Heart right ventricle (tissue), 16 donors: ENCODE data around the gene ADCY5. TPM values are rescaled to one million over a fixed set of nuclear protein-coding genes. Genes with fewer than 3 reads are reported as not detected.

ENCODE experiments used
- ATAC-seq, 8 donors: fragments of 200-7000 bp; cut with Tn5 transposase; one replicate each; pipeline ENCODE4 v1.9.1; 2020; ENCODE audit warnings: mild to moderate bottlenecking in 8 of 8, moderate library complexity in 8 of 8, moderate number of reproducible peaks in 1 of 8
- DNase-seq, 2 donors: peaks; one replicate each; pipeline ENCODE4 v3.0.0-alpha.2; 2020
- H3K27ac ChIP-seq, 10 donors: fragments of 200-600 bp; sonication (generic) in 2 of 10; one replicate each; pipeline versions ENCODE4 v1.5.0 to v1.8.0; 2020 to 2022; ENCODE audit warnings: mild to moderate bottlenecking in 3 of 10
- H3K27me3 ChIP-seq, 7 donors: fragments of 200-600 bp; one replicate each; pipeline ENCODE4 v1.8.0; 2021 to 2022; ENCODE audit warnings: mild to moderate bottlenecking in 2 of 7
- H3K36me3 ChIP-seq, 9 donors: fragments of 200-600 bp; sonication (generic) in 1 of 9; one replicate each; pipeline versions ENCODE4 v1.5.0 to v1.8.0; 2020 to 2022; ENCODE audit warnings: mild to moderate bottlenecking in 2 of 9
- H3K4me1 ChIP-seq, 9 donors: fragments of 200-600 bp; sonication (generic) in 1 of 9; one replicate each; pipeline versions ENCODE4 v1.5.0 to v1.8.0; 2020 to 2022; ENCODE audit warnings: mild to moderate bottlenecking in 4 of 9
- H3K4me3 ChIP-seq, 10 donors: fragments of 200-600 bp; sonication (generic) in 2 of 10; one replicate each; pipeline versions ENCODE4 v1.5.0 to v1.8.0; 2020 to 2022; ENCODE audit warnings: mild to moderate bottlenecking in 7 of 10, moderate library complexity in 2 of 10
- H3K9me3 ChIP-seq, 11 donors: fragments of 200-600 bp in 10 of 11; sonication (generic) in 2 of 11; one replicate each; pipeline versions ENCODE4 v1.5.0 to v1.8.0; 2013 to 2022; ENCODE audit warnings: mild to moderate bottlenecking in 2 of 11, control low read depth in 1 of 11, moderate library complexity in 1 of 11
- WGBS, 2 donors: extraction: QIAGEN DNeasy Blood & Tissue Kit; methylation state at CpG; one replicate each; pipeline ENCODE4 v1.1.7; 2013; ENCODE audit warnings: inconsistent platforms in 1 of 2; 5-methylcytosine and 5-hydroxymethylcytosine counted together
- intact Hi-C, 10 donors: fragments of 100-400 bp; cut with DNase I; formaldehyde crosslinking; loops; one replicate each; pipeline versions ENCODE4 v1.11.1 to v1.14.2; 2022
- polyA plus RNA-seq, 2 donors: library from polyadenylated mRNA; stranded (reverse); fragments of 200-250 nt; gene quantifications; one replicate each; pipeline ENCODE4 v1.2.3, GENCODE V29; 2013
- total RNA-seq, 10 donors: library from RNA; stranded (reverse); fragmentation: NEBNext Ultra II Directional in 3 of 10; extraction: Animal tissue kit (Norgen Biotek cat#: 25700) in 3 of 10; gene quantifications; one replicate each; pipeline versions ENCODE4 v1.2.1 to v1.2.4, GENCODE V29; 2021 to 2023
- TF ChIP-seq, protein P1 (sequence below), 9 donors: fragments of 200-600 bp; sonication (generic) in 2 of 9; IDR thresholded peaks; one replicate each; pipeline versions ENCODE4 v1.5.0 to v1.8.0; 2021 to 2022; ENCODE audit warnings: antibody characterized with exemption in 9 of 9, mild to moderate bottlenecking in 5 of 9, moderate library complexity in 1 of 9
- donor health status: Arrhythmogenic right ventricular cardiomyopathy.
- donor health status: ischemic (EF 13 %, LVEDD 7.1; RV severe dilation, severe dysfunction).
- donor health status: healthy with polysubstance abuse.
- donor health status: DM: no; HTN: yes; CAD: no.
- donor health status: DM: no; HTN: no; CAD: no.
- donor health status: ischemic (EF 25% LVEDD 6.9; RV normal size, moderate dysfunction).
- donor health status: ischemic (EF 25% LVEDD 5.7; RV mildly dilated, moderate dysfunction).
- donor health status: healthy.
- donor health status: DM: yes; HTN: yes; CAD: no.
- donor health status: Ischemic cardiomyopathy.
- donor health status: ischemic (EF 35%, LVEDD 5.7; RV mildly dilated, moderate dysfunction).
- donor health status: nonischemic (EF 11% LVEDD 7.7; RV severe dilation, severe dysfunction).
- donor health status: DM: yes; HTN: yes; CAD: no.
- donor health status: PGD.
- donor health status: ischemic (EF 29% LVEDD 5.4; RV normal size, mild dysfunction).
- donor health status: nonischemic (EF 23%, LVEDD 6.1; RV moderate dilation, normal function).

Gene ADCY5
- total and polyA plus RNA-seq, 12 donors = 37.2 to 245 (median 198) TPM

DNA sequence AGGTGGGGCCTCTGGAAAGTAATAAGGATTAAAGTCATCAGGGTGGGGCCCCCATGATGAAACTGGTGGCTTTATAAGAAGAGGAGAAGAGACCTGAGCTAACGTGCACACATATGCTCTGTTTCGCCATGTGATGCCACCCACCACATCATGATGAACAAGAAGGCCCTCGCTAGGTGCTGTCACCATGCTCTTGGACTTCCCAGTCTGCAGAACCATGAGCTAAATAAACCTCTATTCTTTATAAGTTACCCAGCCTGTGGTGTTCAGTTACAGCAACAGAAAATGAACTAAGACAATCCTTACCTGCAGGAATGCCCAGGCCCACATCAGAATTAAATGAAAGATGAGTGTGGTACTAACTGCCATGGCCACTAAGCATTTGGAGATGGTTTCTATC is 79.8 kb downstream of the ADCY5 start:
- intact Hi-C loops = no loop called here
- TF ChIP-seq, protein P1, sequence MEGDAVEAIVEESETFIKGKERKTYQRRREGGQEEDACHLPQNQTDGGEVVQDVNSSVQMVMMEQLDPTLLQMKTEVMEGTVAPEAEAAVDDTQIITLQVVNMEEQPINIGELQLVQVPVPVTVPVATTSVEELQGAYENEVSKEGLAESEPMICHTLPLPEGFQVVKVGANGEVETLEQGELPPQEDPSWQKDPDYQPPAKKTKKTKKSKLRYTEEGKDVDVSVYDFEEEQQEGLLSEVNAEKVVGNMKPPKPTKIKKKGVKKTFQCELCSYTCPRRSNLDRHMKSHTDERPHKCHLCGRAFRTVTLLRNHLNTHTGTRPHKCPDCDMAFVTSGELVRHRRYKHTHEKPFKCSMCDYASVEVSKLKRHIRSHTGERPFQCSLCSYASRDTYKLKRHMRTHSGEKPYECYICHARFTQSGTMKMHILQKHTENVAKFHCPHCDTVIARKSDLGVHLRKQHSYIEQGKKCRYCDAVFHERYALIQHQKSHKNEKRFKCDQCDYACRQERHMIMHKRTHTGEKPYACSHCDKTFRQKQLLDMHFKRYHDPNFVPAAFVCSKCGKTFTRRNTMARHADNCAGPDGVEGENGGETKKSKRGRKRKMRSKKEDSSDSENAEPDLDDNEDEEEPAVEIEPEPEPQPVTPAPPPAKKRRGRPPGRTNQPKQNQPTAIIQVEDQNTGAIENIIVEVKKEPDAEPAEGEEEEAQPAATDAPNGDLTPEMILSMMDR (IDR thresholded peaks at IDR 0.05) = no peak
- H3K36me3 ChIP-seq = peaks cover 0 to 4% (median 0%) of the 10 kb centered on the region in 9 donors
- ATAC-seq = no peak
- peak overlapping the region in 5 of 10 donors; percentile 19 to 89 (median 65) for H3K27ac ChIP-seq
- H3K4me1 ChIP-seq = peaks cover 18 to 92% (median 49%) of the 10 kb centered on the region in 9 donors
- no peaks in the 10 kb centered on the region for H3K27me3 ChIP-seq
- DNase-seq = no peak
- no peak overlapping the region for H3K4me3 ChIP-seq
- H3K9me3 ChIP-seq = peaks cover 0 to 9% (median 0%) of the 10 kb centered on the region in 11 donors
- WGBS, 2 donors = 98% methylated on average over 3 of the region's 3 CpGs

DNA sequence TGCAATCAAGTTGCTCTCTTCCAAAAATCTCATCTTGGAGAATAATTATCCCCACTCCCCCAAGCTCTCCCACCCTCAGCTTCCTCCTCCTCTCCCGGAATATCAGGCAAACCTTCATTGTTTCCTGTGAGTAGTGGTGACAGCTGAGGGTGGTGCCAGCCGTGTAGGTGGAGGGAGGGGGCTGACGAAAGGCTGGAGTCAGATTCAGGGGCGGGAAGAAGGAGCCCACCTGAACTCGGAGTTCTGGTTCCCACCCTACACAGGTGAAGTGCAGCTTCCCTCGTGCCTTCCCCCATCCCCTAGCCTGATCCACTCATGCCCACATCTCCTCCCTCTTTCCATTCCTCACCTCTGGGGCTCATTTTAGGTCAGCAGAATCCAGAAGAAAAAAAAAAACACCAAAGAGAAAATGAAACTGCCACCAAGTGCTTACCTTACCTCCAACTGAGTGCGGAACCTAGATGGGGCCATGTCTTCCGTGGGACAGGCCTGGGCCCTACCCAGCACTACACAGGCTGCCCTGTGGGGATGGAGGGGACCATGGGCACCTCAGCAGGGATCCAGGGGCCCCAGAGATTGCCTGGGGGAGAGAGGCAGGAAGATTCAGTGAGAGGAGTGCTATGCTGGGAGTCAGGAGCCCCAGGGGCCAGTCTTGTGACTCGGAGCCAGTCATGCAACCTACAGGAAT is 81.3 kb downstream of the ADCY5 start:
- ATAC-seq (no peak), DNase-seq (no peak)
- intact Hi-C loops = no loop called here
- H3K4me1 ChIP-seq = peaks cover 13 to 79% (median 41%) of the 10 kb centered on the region in 9 donors
- peak overlapping the region in 5 of 10 donors; percentile 41 to 65 (median 64) for H3K27ac ChIP-seq
- H3K36me3 ChIP-seq = peaks cover 0 to 13% (median 0%) of the 10 kb centered on the region in 9 donors
- H3K4me3 ChIP-seq = no peak overlapping the region
- H3K9me3 ChIP-seq = peaks cover 0 to 9% (median 0%) of the 10 kb centered on the region in 11 donors
- TF ChIP-seq, protein P1 (IDR thresholded peaks at IDR 0.05) = no peak
- no peaks in the 10 kb centered on the region for H3K27me3 ChIP-seq
- 48 to 58% methylated on average over 9 of the region's 9 CpGs for WGBS, 2 donors

DNA sequence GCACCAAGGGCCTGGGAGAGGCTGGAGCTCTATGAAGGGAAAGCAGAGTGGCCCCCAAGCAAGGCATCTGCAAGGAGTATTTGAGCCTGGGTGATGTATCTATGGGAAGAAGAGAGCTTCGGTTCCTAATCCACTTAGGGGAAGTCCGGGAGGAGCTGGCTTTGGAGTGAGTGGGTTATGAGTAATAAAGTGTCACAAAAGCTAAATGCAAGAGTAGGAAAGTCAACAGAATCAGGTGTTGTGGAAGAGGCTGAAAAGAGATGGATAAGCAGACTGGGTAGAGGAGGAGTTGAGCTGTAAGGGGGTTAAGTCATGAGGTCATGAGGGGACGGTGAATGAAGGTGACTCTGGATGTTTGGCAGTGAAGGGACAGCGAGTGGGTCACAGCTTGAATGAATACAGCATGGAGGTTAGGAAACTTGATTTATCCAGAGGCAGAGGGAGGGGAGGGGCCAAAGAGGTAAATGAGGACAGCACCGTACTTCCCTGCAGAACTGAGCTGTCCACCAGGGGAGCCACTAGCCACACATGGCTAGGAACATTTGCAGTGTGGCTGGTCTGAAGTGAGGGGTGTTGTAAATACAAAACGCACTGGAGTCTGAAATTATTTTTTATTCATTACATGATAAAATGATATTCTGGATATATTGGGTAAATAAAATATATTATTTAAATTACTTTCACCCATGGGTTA is 83.3 kb downstream of the ADCY5 start:
- DNase-seq (peak in 1 of 2 donors; percentile 52), ATAC-seq (peak; percentile 50 to 80 (median 66))
- TF ChIP-seq, protein P1 (IDR thresholded peaks at IDR 0.05) = peak in 7 of 9 donors; percentile 35 to 61 (median 39)
- 49 to 60% methylated on average over 6 of the region's 6 CpGs for WGBS, 2 donors
- Histone ChIP-seq H3K36me3 (peaks cover 0 to 20% (median 0%) of the 10 kb centered on the region in 9 donors), H3K27ac (peak overlapping the region in 7 of 10 donors; percentile 6 to 65 (median 57)), H3K4me1 (peaks cover 2 to 72% (median 33%) of the 10 kb centered on the region in 9 donors), H3K27me3 (no peaks in the 10 kb centered on the region), H3K9me3 (peaks cover 0 to 9% (median 0%) of the 10 kb centered on the region in 11 donors), H3K4me3 (no peak overlapping the region)
- intact Hi-C loops = no loop called here

DNA sequence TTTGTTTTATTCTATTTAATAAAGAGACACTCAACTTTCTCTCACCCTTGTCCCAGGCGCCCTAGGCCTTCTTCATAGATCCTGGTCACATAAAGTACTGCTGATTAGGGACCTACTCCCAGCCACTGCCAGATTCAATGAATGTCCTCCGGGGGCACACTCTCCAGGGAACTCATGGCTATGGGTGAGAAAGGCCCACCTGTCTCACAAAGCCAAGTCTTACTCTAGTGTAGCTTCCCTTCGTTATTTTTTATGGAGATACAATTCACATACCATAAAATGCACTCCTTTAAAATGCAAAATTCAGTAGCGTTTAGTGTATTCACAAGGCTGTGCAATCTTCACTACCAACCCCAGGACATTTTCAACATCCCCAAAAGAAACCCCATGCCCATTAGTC is 87.8 kb downstream of the ADCY5 start:
- Histone ChIP-seq H3K36me3 (peaks cover 0 to 15% (median 0%) of the 10 kb centered on the region in 9 donors), H3K4me1 (peaks cover 0 to 67% (median 22%) of the 10 kb centered on the region in 9 donors), H3K4me3 (no peak overlapping the region), H3K9me3 (no peaks in the 10 kb centered on the region), H3K27me3 (no peaks in the 10 kb centered on the region), H3K27ac (peak overlapping the region in 1 of 10 donors; percentile 7)
- intact Hi-C loops = loop anchor here in 1 of 10 donors (1.0 kb wide), 1 partner anchor 36 kb away; no protein-coding TSS in a partner anchor
- DNase-seq (no peak), ATAC-seq (no peak)
- TF ChIP-seq, protein P1 (IDR thresholded peaks at IDR 0.05) = no peak
- 58 to 68% methylated on average over 4 of the region's 4 CpGs for WGBS, 2 donors
